Muscle layer of colon (tissue), 2 donors: ENCODE data around the gene NAT10.

Experiments used
- H3K27ac ChIP-seq: one replicate; pipeline ENCODE4 v1.7.0; 2013; ENCODE audit warnings: low read depth, mild to moderate bottlenecking, low read length, moderate library complexity
- H3K27me3 ChIP-seq, 2 donors: one replicate each; pipeline ENCODE4 v1.7.0; 2013; ENCODE audit warnings: low read length in 2 of 2, mild to moderate bottlenecking in 2 of 2; ENCODE audit not compliant: insufficient read depth in 2 of 2, control insufficient read depth in 1 of 2
- H3K36me3 ChIP-seq: one replicate; pipeline ENCODE4 v1.7.0; 2013; ENCODE audit warnings: mild to moderate bottlenecking, low read length; ENCODE audit not compliant: insufficient read depth
- H3K4me1 ChIP-seq: one replicate; pipeline ENCODE4 v1.7.0; 2013; ENCODE audit warnings: mild to moderate bottlenecking, low read length; ENCODE audit not compliant: insufficient read depth
- H3K4me3 ChIP-seq, 2 donors: one replicate each; pipeline ENCODE4 v1.7.0; 2013; ENCODE audit warnings: low read length in 2 of 2, low read depth in 1 of 2, mild to moderate bottlenecking in 1 of 2, moderate library complexity in 1 of 2
- H3K9ac ChIP-seq: one replicate; pipeline ENCODE4 v1.7.0; 2013; ENCODE audit warnings: low read length
- H3K9me3 ChIP-seq: one replicate; pipeline ENCODE4 v1.7.0; 2013; ENCODE audit warnings: mild to moderate bottlenecking, low read length
- donor health status: abdominal sarcoma.
- donor health status: Adenocarcinoma of cecum.

NAT10 gene

DNA sequence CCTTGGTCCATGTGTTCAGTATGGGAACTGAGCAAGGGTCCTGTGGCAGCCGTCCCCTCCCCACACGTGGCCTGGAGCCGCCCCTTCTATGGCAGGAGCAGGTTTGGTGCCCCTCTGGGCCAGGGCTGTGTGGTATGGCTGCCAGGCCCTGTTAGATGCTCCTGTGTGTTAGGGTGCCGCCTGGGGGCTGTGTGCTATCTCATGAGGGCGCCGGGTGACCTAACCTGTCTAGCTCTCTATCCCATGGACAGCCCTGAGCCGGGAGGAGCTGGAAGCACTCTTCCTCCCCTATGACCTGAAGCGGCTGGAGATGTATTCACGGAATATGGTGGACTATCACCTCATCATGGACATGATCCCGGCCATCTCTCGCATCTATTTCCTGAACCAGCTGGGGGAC is 34.7 kb downstream of the NAT10 start:
- Histone ChIP-seq H3K4me1 (no peaks in the 10 kb centered on the region), H3K27me3 (no peaks in the 10 kb centered on the region), H3K9me3 (no peaks in the 10 kb centered on the region), H3K27ac (no peak overlapping the region), H3K9ac (no peak overlapping the region), H3K4me3 (no peak overlapping the region), H3K36me3 (peaks cover 90% of the 10 kb centered on the region)

DNA sequence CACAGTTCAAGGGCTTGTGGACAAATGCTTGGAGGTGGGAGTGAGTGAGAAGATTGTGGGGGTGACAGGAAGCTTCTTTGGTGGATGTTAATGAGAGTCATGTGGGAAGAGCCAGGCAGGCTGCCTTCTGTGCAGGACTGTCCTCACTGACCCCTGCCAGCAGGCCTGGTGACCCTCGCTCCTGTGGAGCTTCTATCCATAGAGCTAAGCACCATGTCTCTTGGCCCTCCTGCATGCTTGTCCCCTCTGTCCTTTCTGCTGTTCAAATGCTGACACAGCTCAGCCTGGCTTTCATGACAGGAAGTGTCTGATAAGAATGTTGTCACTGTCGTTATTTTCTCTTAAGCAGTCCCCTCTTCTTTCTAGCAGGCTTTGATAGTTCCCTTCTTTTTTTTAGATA is 37.6 kb downstream of the NAT10 start:
- H3K4me3 ChIP-seq: no peak overlapping the region
- H3K9ac ChIP-seq: no peak overlapping the region
- H3K27ac ChIP-seq: no peak overlapping the region
- H3K36me3 ChIP-seq: peaks cover 91% of the 10 kb centered on the region
- no peaks in the 10 kb centered on the region for H3K27me3 ChIP-seq
- no peaks in the 10 kb centered on the region for H3K9me3 ChIP-seq
- H3K4me1 ChIP-seq: no peaks in the 10 kb centered on the region

DNA sequence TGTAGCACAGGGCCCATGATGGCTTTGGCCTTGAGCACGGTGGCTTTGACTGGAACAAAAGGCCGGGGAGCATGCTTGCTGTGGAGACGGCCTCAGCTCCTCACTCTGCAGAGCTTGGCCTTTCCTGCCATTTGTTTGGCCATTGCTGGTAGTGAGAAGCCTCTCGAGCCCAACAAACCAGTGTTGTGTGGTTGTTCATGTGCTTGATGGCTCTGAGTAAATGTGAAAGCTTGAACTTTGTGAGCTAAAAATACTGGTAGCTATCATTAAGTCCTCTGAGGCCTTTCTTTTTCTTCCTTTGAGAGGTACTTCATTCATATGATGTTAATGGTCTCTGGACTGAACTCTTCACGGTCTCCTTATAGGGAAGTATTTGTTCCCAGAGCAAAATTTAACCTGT is 39.6 kb downstream of the NAT10 start:
- Histone ChIP-seq H3K27ac (no peak overlapping the region), H3K4me3 (no peak overlapping the region), H3K36me3 (peaks cover 87% of the 10 kb centered on the region), H3K4me1 (no peaks in the 10 kb centered on the region), H3K27me3 (no peaks in the 10 kb centered on the region), H3K9ac (no peak overlapping the region), H3K9me3 (no peaks in the 10 kb centered on the region)

DNA sequence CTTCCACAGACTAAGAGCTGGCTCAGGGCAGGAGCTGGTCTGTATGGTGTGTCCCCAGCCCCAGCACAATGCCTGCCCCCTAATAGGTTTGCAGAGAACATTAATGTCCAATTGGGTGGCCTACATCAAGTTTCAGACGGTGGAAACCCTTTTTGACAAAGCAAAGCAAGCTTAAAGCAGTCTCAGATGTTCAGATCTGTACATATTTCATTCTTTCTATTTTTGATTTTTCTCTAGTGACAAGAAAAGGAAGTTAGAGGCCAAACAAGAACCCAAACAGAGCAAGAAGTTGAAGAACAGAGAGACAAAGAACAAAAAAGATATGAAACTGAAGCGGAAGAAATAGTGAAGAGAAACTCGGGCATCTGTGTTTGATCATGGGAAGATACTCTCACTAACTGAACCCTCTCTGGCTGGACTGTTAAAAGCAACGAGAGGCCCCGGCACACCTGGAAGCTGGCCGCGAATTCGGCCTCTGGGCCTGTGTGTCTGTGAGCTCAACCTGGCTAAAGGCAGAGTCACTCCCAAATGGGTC is 40.5 kb downstream of the NAT10 start:
- H3K9ac ChIP-seq: no peak overlapping the region
- H3K27ac ChIP-seq: no peak overlapping the region
- no peak overlapping the region for H3K4me3 ChIP-seq
- H3K9me3 ChIP-seq: no peaks in the 10 kb centered on the region
- H3K27me3 ChIP-seq: no peaks in the 10 kb centered on the region
- H3K36me3 ChIP-seq: peaks cover 79% of the 10 kb centered on the region
- no peaks in the 10 kb centered on the region for H3K4me1 ChIP-seq

DNA sequence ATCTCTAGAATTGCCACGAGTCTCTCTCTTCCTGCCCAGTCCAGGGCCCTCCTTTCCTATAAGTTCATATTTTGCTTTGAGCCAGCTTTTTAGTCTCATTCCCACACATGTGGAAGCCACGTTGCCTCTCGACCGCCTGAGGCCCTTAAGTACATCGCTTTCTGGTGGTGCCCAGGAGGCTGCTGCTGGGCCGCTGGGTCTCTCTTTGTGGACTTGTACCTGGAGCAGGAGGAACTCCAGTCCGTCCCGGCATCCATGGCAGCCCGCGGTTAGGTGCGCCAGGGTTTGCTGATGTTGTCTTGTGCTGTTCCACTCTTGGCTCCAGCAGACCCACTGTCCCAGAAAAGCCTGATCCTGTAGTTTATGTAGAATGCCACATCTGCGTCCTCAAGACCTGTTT is 41.0 kb downstream of the NAT10 start:
- no peaks in the 10 kb centered on the region for H3K9me3 ChIP-seq

DNA sequence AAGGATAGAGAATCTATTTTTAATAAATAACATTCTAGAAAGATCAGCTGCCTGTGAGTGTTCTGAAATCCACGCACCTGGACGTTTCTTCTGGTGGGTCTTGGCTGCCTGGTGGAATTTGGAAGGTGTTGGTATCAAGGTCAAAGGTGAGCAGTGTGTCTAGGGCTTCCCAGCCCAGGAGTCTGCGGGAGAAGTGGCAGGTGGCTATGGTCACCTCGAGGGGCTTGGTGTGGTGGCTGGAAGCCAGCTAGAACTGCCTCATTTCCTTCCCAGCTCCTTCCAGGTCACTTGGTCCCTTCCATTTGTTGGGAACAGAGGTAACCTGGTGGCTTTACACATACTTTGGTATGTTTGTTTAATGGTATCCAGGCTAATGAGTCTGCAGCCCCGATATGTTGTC is 41.4 kb downstream of the NAT10 start:
- Histone ChIP-seq H3K9ac (no peak overlapping the region), H3K36me3 (peaks cover 70% of the 10 kb centered on the region), H3K27me3 (no peaks in the 10 kb centered on the region), H3K9me3 (no peaks in the 10 kb centered on the region), H3K4me3 (no peak overlapping the region), H3K4me1 (no peaks in the 10 kb centered on the region), H3K27ac (no peak overlapping the region)

More for the DNA sequence above, 41.0 kb downstream of the NAT10 start:
- peaks cover 74% of the 10 kb centered on the region for H3K36me3 ChIP-seq
- no peak overlapping the region for H3K27ac ChIP-seq
- H3K4me3 ChIP-seq: no peak overlapping the region
- no peak overlapping the region for H3K9ac ChIP-seq
- H3K4me1 ChIP-seq: no peaks in the 10 kb centered on the region
- no peaks in the 10 kb centered on the region for H3K27me3 ChIP-seq

DNA sequence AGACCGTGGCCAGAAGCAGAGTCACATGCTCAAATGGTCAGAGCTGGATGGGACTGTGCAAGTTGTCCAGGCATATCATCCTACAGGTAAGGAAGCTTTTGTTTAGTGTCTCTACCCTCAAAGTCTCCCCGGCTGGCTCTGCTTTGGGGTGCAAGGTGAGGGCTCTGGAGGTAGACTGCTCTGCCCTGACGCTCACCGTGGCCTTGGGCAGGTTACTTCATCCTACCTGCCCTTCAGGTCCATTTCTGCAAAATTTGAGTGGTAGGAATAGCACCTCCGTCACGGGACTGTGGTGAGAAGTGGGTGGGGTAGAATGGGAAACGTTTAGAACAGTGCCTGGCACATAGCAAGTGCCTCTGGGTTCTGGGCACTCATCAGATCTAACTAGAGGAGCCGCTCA is 42.2 kb downstream of the NAT10 start:
- no peaks in the 10 kb centered on the region for H3K9me3 ChIP-seq
- H3K4me1 ChIP-seq: no peaks in the 10 kb centered on the region
- no peak overlapping the region for H3K9ac ChIP-seq
- no peaks in the 10 kb centered on the region for H3K27me3 ChIP-seq
- peaks cover 62% of the 10 kb centered on the region for H3K36me3 ChIP-seq
- no peak overlapping the region for H3K27ac ChIP-seq
- H3K4me3 ChIP-seq: no peak overlapping the region

DNA sequence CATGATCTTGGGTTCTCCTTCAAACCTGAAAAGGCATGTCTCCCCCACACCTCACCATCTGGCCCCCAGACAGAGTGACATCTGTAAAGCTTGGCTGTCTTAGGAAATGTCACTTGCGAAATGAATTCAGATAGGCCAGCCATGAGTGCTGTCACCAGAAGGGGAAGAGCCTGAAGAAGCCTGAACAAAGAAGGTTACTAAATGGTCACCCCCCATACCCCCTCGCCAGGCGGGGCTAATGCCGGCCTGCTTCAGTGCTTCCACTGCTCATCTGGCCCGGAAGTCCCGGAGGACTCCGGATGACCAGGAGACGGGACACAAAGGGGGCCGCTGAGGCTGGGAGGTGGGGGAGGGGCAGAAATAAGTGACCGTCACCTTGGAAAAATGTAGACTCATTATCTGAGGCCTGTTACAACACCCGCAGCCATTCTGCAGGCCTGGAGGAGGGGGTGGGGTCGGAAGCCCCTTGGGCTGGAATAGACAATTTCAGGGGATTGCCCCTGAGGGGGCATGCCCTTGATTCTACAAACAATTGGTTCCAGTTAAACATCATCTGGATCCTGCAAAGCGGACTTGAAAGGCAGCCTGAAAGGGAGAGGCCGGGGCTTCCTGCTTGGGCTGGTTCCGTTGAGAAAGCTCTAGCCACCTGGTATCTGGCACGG is 43.2 kb downstream of the NAT10 start:
- no peak overlapping the region for H3K27ac ChIP-seq
- no peaks in the 10 kb centered on the region for H3K9me3 ChIP-seq
- H3K27me3 ChIP-seq: no peaks in the 10 kb centered on the region
- no peak overlapping the region for H3K9ac ChIP-seq
- H3K36me3 ChIP-seq: peaks cover 52% of the 10 kb centered on the region
- no peak overlapping the region for H3K4me3 ChIP-seq
- no peaks in the 10 kb centered on the region for H3K4me1 ChIP-seq

DNA sequence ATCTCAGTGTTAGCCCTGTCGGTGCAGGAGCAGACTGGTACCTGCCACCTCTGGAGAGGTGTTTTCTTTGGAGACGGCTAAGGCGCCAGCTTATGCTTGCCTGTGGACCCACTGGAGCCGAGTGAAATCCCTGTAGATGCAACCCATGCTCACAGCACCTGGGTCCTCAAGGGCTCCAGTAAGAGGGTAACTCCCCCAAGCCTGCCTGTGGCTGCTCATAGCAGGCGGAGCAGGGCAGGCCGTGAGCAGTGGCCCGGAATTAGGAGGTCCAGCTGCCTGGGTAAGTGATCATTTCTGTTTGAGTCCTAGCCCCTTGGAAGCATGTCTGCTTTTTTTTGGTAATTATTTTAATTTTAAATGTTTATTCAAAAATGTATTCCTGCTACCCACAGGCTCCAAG is 43.8 kb downstream of the NAT10 start:
- no peak overlapping the region for H3K27ac ChIP-seq
- no peaks in the 10 kb centered on the region for H3K9me3 ChIP-seq
- H3K4me3 ChIP-seq: no peak overlapping the region
- H3K9ac ChIP-seq: no peak overlapping the region
- H3K36me3 ChIP-seq: peaks cover 47% of the 10 kb centered on the region
- H3K27me3 ChIP-seq: no peaks in the 10 kb centered on the region
- H3K4me1 ChIP-seq: no peaks in the 10 kb centered on the region

DNA sequence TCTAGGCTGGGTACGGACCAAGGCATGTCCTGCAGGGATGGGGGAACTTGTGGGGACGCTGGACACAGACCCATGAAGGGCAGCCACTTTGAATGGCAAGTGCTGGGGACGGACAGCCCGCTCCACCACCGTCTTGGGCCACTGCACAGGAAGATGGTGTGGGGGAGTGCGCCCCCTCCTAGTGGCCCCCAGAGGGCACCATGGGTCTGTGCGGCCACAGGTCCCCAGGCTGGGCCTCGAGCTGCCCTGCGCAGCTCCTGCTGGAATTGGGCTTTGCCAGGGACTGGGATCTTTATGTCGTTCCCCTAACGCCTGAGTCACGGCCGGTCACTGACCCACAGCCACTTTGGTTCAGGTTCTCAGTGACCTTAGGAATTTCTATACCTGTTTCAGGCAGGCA is 44.4 kb downstream of the NAT10 start:
- H3K4me1 ChIP-seq: peaks cover 5% of the 10 kb centered on the region
- peaks cover 42% of the 10 kb centered on the region for H3K36me3 ChIP-seq
- no peak overlapping the region for H3K9ac ChIP-seq
- no peak overlapping the region for H3K27ac ChIP-seq
- no peaks in the 10 kb centered on the region for H3K27me3 ChIP-seq
- H3K4me3 ChIP-seq: no peak overlapping the region
- H3K9me3 ChIP-seq: no peaks in the 10 kb centered on the region

DNA sequence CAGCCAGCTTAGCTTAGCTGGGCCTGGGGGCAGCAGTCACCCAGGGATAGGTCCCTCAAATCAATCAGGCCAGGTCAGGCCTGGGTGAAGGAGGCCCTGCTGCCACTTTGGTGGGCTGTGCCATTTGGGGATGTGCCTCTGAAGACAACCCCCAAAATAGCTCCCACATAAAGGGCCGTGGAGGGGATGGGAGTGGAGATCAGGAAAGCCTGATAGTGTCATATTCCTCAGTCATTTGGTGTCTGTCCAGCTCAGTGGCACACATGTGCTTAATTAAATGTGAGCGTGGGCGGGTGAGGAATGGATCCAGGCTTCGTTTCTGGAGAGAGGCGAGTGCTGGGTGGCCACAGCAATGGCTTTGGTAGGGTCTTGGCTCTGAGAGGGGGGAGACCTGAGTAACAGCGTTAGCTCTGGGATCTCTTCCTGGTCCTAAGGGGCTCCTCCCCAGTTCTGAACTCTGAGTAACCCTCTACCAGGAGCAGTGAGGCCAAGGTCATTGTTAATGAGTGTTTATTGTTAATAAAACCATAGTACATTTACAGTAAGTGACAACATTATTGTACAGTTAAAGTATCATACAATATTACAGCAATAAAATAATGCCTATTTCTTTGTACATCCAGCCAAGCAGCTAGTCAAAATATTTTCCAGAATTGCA is 45.2 kb downstream of the NAT10 start:
- H3K36me3 ChIP-seq: peaks cover 35% of the 10 kb centered on the region
- no peaks in the 10 kb centered on the region for H3K27me3 ChIP-seq
- no peak overlapping the region for H3K27ac ChIP-seq
- H3K9ac ChIP-seq: no peak overlapping the region
- H3K9me3 ChIP-seq: no peaks in the 10 kb centered on the region
- H3K4me1 ChIP-seq: peaks cover 13% of the 10 kb centered on the region
- no peak overlapping the region for H3K4me3 ChIP-seq

DNA sequence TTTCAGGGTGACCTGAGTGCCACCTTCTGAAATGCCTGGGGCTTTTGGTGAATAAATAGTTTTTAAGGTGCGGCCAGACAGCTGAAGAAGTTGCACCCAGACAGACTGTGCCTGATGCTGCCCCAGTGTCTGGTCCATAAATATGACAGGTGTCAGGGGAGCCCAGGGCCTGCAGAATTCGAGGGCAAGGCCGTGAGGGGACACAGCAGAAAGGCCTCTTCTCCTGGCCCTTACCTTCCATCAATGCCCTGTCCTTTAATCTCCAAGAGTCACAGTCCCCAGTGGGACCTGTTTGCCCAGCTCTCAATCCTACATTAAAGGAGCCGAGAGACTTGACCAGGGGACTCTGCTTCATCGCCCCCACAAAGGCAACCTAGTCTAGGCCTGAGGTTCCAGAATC is 45.7 kb downstream of the NAT10 start:
- no peaks in the 10 kb centered on the region for H3K9me3 ChIP-seq

More for the DNA sequence above, 45.7 kb downstream of the NAT10 start:
- Histone ChIP-seq H3K9ac (no peak overlapping the region), H3K27ac (no peak overlapping the region), H3K27me3 (no peaks in the 10 kb centered on the region), H3K4me3 (no peak overlapping the region), H3K36me3 (peaks cover 30% of the 10 kb centered on the region), H3K4me1 (peaks cover 19% of the 10 kb centered on the region)
